AG09309 (cell line): ENCODE data around the gene DUSP10.

Source experiments
- DNase-seq: peaks from one replicate; pipeline ENCODE4 v3.0.0-alpha.2; 2010; ENCODE audit warnings: low read depth
- H3K4me3 ChIP-seq: 2 replicates; pipeline ENCODE4 v1.5.1; 2011; ENCODE audit warnings: mild to moderate bottlenecking, low read depth, low read length, moderate library complexity; ENCODE audit not compliant: control insufficient read depth
- TF ChIP-seq, protein P1 (sequence below): IDR thresholded peaks from 2 replicates; pipeline ENCODE4 v1.5.1; 2011; ENCODE audit warnings: mild to moderate bottlenecking, low read depth, low read length, inconsistent platforms; ENCODE audit not compliant: insufficient read depth, control insufficient read depth; ENCODE audit errors: missing control alignments

Gene DUSP10

DNA sequence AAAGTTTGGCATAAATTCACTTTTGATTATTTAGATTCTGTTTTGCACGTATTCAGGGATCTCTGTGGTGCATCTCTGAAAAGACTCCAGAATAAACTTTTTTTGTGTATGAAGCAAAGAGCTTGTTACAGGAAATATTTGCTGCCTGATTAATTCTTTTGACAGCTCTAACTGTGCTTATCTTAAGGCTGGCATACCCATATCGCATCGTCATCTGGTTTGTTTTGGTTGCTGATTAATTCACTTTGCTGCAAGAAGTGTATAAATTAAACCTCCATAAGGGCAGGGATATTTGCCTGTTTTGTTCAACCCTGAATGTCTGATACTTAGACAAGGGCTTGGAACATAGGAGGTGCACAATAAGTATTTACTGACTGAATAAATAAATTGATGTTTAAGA is 17.5 kb upstream of the DUSP10 start:
- TF ChIP-seq, protein P1, sequence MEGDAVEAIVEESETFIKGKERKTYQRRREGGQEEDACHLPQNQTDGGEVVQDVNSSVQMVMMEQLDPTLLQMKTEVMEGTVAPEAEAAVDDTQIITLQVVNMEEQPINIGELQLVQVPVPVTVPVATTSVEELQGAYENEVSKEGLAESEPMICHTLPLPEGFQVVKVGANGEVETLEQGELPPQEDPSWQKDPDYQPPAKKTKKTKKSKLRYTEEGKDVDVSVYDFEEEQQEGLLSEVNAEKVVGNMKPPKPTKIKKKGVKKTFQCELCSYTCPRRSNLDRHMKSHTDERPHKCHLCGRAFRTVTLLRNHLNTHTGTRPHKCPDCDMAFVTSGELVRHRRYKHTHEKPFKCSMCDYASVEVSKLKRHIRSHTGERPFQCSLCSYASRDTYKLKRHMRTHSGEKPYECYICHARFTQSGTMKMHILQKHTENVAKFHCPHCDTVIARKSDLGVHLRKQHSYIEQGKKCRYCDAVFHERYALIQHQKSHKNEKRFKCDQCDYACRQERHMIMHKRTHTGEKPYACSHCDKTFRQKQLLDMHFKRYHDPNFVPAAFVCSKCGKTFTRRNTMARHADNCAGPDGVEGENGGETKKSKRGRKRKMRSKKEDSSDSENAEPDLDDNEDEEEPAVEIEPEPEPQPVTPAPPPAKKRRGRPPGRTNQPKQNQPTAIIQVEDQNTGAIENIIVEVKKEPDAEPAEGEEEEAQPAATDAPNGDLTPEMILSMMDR: no peak
- H3K4me3 ChIP-seq: no peak overlapping the region
- no peak for DNase-seq

DNA sequence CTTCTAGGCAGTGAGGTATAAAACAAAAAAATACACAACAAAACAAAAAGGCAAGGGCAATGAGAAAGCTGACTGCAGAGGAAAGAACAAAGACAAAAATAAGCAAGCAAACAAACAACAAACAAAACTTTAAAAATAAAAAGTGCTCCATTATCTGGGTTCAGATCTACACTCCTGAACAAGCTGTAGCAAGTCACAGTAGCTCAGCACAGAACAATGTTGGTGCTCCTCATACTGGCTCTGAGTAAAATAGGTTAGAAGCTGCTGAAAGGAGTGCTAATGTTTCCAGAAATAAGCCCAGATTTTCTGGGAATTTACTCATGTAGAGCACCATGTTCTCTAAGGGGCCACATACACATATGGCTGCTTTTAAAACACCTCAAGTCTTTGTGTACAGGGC is 16.6 kb upstream of the DUSP10 start:
- TF ChIP-seq, protein P1: no peak
- H3K4me3 ChIP-seq: no peak overlapping the region
- no peak for DNase-seq

DNA sequence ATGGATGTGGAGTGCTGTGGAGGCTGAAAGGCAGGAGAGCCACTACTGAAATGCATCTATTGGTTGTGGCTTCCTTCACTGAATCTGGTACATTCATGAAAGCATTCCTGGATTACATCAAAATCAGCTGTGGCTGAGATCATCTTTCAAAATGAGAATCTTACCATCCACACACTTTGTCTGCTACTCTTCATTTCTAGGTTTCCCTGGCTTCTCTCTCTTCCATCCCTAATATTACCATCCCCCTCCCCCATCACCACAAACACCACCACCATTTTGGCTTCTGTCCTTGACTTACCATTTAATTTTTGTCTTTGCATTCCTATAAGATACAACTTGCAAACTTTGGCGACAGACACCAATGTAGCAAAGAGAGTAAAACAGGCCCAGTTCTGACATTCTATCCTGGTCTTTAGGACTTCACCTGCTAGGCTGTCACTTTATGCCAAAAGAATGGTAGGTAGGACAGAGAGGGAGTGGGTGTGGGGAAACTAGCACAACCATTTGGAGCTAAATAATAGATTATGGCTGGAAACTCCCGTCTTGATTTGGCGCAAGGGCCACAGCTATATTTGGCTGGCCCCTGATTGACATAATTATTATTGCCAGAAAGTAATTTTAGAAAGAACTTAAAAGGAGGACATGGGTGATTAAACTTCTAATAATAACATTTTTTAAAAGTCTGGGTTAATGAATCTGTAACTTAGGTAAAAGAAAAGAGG is 15.1 kb upstream of the DUSP10 start:
- DNase-seq: no peak
- H3K4me3 ChIP-seq: no peak overlapping the region
- TF ChIP-seq, protein P1: no peak

DNA sequence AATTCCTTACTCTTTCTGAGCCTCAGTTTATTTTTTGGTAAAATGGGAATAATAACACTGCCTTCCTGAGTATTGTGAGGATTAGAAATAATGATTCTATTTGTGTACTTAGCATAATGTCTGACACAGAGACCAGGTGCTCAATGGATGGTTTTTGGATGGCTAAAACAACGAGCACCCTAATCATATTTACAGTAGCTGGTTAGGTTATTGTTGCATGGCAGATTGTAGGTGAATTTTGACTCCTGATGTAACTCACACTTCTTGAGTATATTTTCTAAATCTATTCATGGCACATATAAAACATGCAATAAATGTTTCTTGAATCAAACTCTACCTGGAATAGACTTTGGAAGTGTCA is 11.9 kb upstream of the DUSP10 start:
- no peak for DNase-seq
- TF ChIP-seq, protein P1: no peak
- H3K4me3 ChIP-seq: no peak overlapping the region

DNA sequence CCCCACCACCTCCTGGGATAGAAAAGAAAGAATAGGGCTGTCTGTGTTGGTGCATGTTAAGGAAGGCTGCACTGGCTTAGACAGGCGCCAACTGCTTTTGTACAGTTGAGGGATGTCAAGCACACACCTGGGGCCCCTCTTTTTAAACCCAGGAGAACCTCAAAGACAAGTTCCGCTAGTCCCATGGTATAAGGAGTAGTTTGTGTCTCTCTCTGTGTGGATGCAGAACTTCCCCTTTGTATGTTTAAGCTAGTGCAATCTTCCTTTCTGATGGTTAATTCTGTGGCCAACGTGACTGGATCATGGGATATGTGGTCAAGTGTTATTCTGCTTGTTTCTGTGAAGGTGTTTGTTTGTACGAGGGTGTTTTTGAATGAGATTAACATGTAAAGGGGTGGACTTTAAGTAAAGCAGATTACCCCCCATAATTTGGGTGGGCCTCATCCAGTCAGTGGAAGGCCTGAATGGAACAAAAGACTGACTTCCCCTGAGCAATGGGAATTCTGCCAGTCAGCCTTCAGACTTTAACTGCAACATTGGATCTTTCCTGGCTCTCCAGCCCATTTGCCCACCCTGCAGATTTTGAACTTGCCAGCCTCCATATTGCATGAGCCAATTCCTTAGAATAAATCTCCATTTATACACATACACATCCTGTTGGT is 9.5 kb upstream of the DUSP10 start:
- TF ChIP-seq, protein P1: no peak
- DNase-seq: no peak
- no peak overlapping the region for H3K4me3 ChIP-seq

DNA sequence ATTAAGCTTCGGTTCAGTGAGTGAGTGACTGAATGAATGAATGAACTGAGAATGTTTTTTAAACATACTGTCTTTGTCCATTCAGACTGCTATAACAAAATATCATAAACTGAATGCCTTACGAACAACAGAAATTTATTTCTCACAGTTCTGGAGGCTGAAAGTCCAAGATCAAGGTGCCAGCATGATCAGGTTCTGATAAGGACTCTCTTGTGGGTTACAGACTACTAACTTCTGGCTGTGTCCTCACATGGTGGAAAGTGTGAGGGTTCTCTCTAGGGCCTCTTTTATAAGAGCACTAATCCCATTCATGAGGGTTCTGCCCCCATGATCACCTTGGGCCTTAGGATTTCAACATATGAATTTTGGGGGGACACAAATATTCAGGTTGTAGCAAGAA is 7.1 kb upstream of the DUSP10 start:
- TF ChIP-seq, protein P1: no peak
- no peak for DNase-seq
- H3K4me3 ChIP-seq: no peak overlapping the region
